Sciatic nerve (tissue), 2 donors: Measurements from ENCODE around the gene IKBKE. TPM values are rescaled to one million over a fixed set of nuclear protein-coding genes. Genes with fewer than 3 reads are reported as not detected.

Experiments used
- ATAC-seq: fragments of 200-7000 bp; cut with Tn5 transposase; one replicate; pipeline ENCODE4 v1.9.1; 2020; ENCODE audit warnings: mild to moderate bottlenecking, moderate library complexity
- DNase-seq: peaks from one replicate; pipeline ENCODE4 v3.0.0-alpha.2; 2020; ENCODE audit warnings: low spot score
- intact Hi-C: fragments of 100-400 bp; cut with DNase I; formaldehyde crosslinking; loops from one replicate; pipeline ENCODE4 v1.14.2; 2022
- total RNA-seq: library from RNA; stranded (reverse); fragmentation: NEBNext Ultra II Directional; extraction: Animal tissue kit (Norgen Biotek cat#: 25700); gene quantifications from one replicate; pipeline ENCODE4 v1.2.1, GENCODE V29; 2021
- donor health status: DM: no; HTN: no; CAD: no.
- donor health status: DM: no; HTN: no; CAD: no.

Gene IKBKE
- total RNA-seq, 1 donor from 2014 or later: 4.1 TPM

- intact Hi-C loops: loop anchor here (5.0 kb wide), 1 partner anchor 97 kb away; no protein-coding TSS in a partner anchor
- DNase-seq (peak; percentile 90), ATAC-seq (peak; percentile 88)
These were observed 19.9 kb downstream of the IKBKE start for GRCh38 chr1:206489980-206490770.

GRCh38 chr1:206490771-206491405 lies 20.6 kb downstream of the IKBKE start:
- no peak for ATAC-seq
- intact Hi-C loops: loop anchor here (5.0 kb wide), 1 partner anchor 96 kb away; no protein-coding TSS in a partner anchor

GRCh38 chr1:206491616-206492015 lies 21.3 kb downstream of the IKBKE start:
- DNase-seq (no peak), ATAC-seq (no peak)
- intact Hi-C loops: loop anchor here (5.0 kb wide), 1 partner anchor 96 kb away; no protein-coding TSS in a partner anchor

More at GRCh38 chr1:206490771-206491405, 20.6 kb downstream of the IKBKE start:
- DNase-seq: no peak

- intact Hi-C loops: loop anchor here (5.0 kb wide), 1 partner anchor 95 kb away; no protein-coding TSS in a partner anchor
- no peak for DNase-seq
- ATAC-seq: no peak
These were observed 22.3 kb downstream of the IKBKE start for GRCh38 chr1:206492589-206492988.

GRCh38 chr1:206493279-206493678 lies 23.0 kb downstream of the IKBKE start:
- intact Hi-C loops: loop anchor here (5.0 kb wide), 1 partner anchor 94 kb away; no protein-coding TSS in a partner anchor
- DNase-seq (no peak), ATAC-seq (no peak)

GRCh38 chr1:206495011-206495461 lies 24.8 kb downstream of the IKBKE start:
- ATAC-seq (peak; percentile 2), DNase-seq (no peak)
- intact Hi-C loops: no loop called here

GRCh38 chr1:206495493-206496046 lies 25.3 kb downstream of the IKBKE start:
- DNase-seq (no peak), ATAC-seq (peak; percentile 40)
- intact Hi-C loops: no loop called here

- intact Hi-C loops: no loop called here
- ATAC-seq: no peak
- no peak for DNase-seq
These were observed 26.0 kb downstream of the IKBKE start for GRCh38 chr1:206496131-206496793.

GRCh38 chr1:206497363-206497762 lies 27.1 kb downstream of the IKBKE start:
- DNase-seq (no peak), ATAC-seq (no peak)
- intact Hi-C loops: no loop called here

- ATAC-seq: no peak
- intact Hi-C loops: no loop called here
- DNase-seq: no peak
These were observed 27.5 kb downstream of the IKBKE start for GRCh38 chr1:206497774-206498173.

- ATAC-seq: no peak
These were observed 28.4 kb downstream of the IKBKE start for GRCh38 chr1:206498685-206499084.

GRCh38 chr1:206500046-206500445 lies 29.8 kb downstream of the IKBKE start:
- ATAC-seq: no peak
- intact Hi-C loops: no loop called here
- DNase-seq: no peak

More at GRCh38 chr1:206498685-206499084, 28.4 kb downstream of the IKBKE start:
- no peak for DNase-seq
- intact Hi-C loops: no loop called here

- ATAC-seq: no peak
- no peak for DNase-seq
- intact Hi-C loops: no loop called here
These were observed 31.6 kb downstream of the IKBKE start for GRCh38 chr1:206501881-206502280.

- intact Hi-C loops: no loop called here
- no peak for ATAC-seq
These were observed 32.1 kb downstream of the IKBKE start for GRCh38 chr1:206502403-206502802.

GRCh38 chr1:206502812-206503211 lies 32.5 kb downstream of the IKBKE start:
- ATAC-seq (no peak), DNase-seq (no peak)
- intact Hi-C loops: no loop called here

More at GRCh38 chr1:206502403-206502802, 32.1 kb downstream of the IKBKE start:
- no peak for DNase-seq

GRCh38 chr1:206503591-206504362 lies 33.5 kb downstream of the IKBKE start:
- peak; percentile 21 for ATAC-seq
- DNase-seq: no peak
- intact Hi-C loops: no loop called here

GRCh38 chr1:206504363-206504713 lies 34.1 kb downstream of the IKBKE start:
- DNase-seq (no peak), ATAC-seq (no peak)
- intact Hi-C loops: no loop called here

GRCh38 chr1:206505702-206506355 lies 35.6 kb downstream of the IKBKE start:
- DNase-seq: no peak
- intact Hi-C loops: no loop called here
- no peak for ATAC-seq
